GM12874 (cell line): Measurements from ENCODE around the gene SSNA1.

Experiments
- TF ChIP-seq, protein P1 (sequence below): IDR thresholded peaks from 2 replicates; pipeline ENCODE4 v1.5.1; 2011; ENCODE audit warnings: low read depth, mild to moderate bottlenecking, control low read depth, low read length, moderate library complexity; ENCODE audit not compliant: insufficient read depth

SSNA1 gene

DNA sequence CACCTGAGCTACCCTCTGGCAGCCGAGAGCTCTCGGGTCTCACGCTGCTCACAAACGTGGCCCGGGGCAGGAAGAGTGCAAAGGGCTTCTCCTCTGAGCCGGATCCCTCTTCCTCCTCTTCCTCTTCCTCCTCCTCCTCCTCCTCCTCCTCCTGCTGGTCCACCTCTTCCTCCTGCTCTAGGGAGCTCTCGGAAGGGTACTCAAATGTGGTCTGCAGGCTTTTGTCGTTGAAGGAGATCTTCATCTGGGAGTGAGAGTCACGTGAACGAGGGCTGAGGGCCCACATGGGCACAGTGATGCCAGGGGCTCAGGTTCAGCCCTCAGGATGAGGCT is 3.9 kb downstream of the SSNA1 start:
- TF ChIP-seq, protein P1, sequence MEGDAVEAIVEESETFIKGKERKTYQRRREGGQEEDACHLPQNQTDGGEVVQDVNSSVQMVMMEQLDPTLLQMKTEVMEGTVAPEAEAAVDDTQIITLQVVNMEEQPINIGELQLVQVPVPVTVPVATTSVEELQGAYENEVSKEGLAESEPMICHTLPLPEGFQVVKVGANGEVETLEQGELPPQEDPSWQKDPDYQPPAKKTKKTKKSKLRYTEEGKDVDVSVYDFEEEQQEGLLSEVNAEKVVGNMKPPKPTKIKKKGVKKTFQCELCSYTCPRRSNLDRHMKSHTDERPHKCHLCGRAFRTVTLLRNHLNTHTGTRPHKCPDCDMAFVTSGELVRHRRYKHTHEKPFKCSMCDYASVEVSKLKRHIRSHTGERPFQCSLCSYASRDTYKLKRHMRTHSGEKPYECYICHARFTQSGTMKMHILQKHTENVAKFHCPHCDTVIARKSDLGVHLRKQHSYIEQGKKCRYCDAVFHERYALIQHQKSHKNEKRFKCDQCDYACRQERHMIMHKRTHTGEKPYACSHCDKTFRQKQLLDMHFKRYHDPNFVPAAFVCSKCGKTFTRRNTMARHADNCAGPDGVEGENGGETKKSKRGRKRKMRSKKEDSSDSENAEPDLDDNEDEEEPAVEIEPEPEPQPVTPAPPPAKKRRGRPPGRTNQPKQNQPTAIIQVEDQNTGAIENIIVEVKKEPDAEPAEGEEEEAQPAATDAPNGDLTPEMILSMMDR, result no peak

GRCh38 chr9:137192859-137193258 is 4.4 kb downstream of the SSNA1 start:
- TF ChIP-seq, protein P1, result no peak

- TF ChIP-seq, protein P1, result no peak
These were observed 5.3 kb downstream of the SSNA1 start for GRCh38 chr9:137193771-137194170.

DNA sequence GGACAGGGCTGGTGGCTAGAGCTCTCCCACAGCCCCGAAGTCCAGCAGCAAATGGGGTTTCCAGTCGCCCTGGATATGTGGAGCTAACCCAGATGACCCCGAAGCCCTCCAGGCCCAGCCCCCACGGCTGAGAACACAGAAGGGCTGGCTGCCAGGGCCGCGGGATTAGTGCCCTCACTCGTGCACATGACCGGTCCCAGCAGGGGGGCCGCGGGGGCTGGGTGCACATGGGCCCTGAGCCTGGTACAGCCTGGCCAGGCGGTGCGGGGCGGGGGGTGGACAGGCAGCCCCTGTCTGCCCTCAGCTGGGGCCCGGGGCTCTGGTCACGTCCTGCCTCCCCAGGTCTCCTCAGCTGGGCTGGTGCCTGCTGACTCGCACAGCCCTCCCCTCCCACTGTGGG is 5.9 kb downstream of the SSNA1 start:
- TF ChIP-seq, protein P1, result no peak

GRCh38 chr9:137194909-137195308 is 6.4 kb downstream of the SSNA1 start:
- TF ChIP-seq, protein P1, result no peak

GRCh38 chr9:137195525-137196220 is 7.2 kb downstream of the SSNA1 start:
- TF ChIP-seq, protein P1, result no peak

GRCh38 chr9:137198051-137198901 is 9.8 kb downstream of the SSNA1 start:
- TF ChIP-seq, protein P1, result no peak
